BLaER1 treated with 17β-estradiol and CSF1 and Interleukin-3, amounts not matched to agents 10 nM and 100 nM (cell line): ENCODE measurements around the gene CAMKMT.

Source experiments
- H3K27ac ChIP-seq, 11 experiments: shearing (Covaris generic); formaldehyde crosslinking; 2 replicates each; pipeline ENCODE4 v1.8.1; 2022
- H3K27me3 ChIP-seq, 11 experiments: shearing (Covaris generic); formaldehyde crosslinking; 2 replicates each; pipeline ENCODE4 v1.8.1; 2022
- H3K36me3 ChIP-seq, 11 experiments: shearing (Covaris generic); formaldehyde crosslinking; 2 replicates each; pipeline ENCODE4 v1.8.1; 2022
- H3K4me1 ChIP-seq, 10 experiments: shearing (Covaris generic); formaldehyde crosslinking; 2 replicates each; pipeline ENCODE4 v1.8.1; 2022
- H3K4me2 ChIP-seq, 11 experiments: shearing (Covaris generic); formaldehyde crosslinking; 2 replicates each; pipeline ENCODE4 v1.8.1; 2022
- H3K4me3 ChIP-seq, 10 experiments: shearing (Covaris generic); formaldehyde crosslinking; 2 replicates each; pipeline ENCODE4 v1.8.1; 2022
- H3K9ac ChIP-seq, 11 experiments: shearing (Covaris generic); formaldehyde crosslinking; 2 replicates each; pipeline ENCODE4 v1.8.1; 2022
- H3K9me3 ChIP-seq, 11 experiments: shearing (Covaris generic); formaldehyde crosslinking; replicated peaks in 1 of 11; 2 replicates each; pipeline ENCODE4 v1.8.1; 2022
- H4K20me1 ChIP-seq, 11 experiments: shearing (Covaris generic); formaldehyde crosslinking; 2 replicates each; pipeline ENCODE4 v1.8.1; 2022
- Cebpa-rat ChIP-seq, 11 experiments: shearing (Covaris generic); IDR thresholded peaks; 2 replicates each; pipeline ENCODE4 v1.8.1; 2022

Gene CAMKMT

DNA sequence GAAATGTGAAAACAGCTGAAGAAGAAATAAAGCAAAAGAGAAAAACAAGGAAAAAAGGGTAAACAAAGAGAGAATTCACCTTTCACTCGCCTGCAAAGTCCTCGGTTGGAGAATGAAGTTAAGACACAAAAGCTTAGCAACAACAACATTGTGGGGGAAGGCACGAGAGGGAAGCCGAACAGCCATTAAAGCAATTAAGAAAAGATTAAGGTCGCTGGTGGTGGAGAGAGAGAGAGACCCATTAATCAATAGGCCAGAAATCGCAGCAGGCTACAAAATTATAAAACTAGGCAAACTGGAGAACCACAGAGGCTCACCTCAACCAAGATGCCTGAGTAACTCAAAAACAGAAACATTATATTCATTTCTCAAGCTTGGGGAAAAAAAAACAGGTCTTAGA is 459.8 kb downstream of the CAMKMT start:
- H3K9ac ChIP-seq, result no peak overlapping the region
- no peak overlapping the region for H3K4me2 ChIP-seq
- H3K4me3 ChIP-seq, result no peak overlapping the region
- H3K27ac ChIP-seq, result no peak overlapping the region
- no peaks in the 10 kb centered on the region for H3K36me3 ChIP-seq
- TF ChIP-seq Cebpa-rat (IDR thresholded peaks at IDR 0.05), result no peak
- H4K20me1 ChIP-seq, result no peaks in the 10 kb centered on the region
- H3K4me1 ChIP-seq, result peaks cover 0 to 25% (median 22%) of the 10 kb centered on the region in 10 experiments; a peak in 16 of 20 replicates
- no peaks in the 10 kb centered on the region for H3K27me3 ChIP-seq
- no peaks in the 10 kb centered on the region for H3K9me3 ChIP-seq

DNA sequence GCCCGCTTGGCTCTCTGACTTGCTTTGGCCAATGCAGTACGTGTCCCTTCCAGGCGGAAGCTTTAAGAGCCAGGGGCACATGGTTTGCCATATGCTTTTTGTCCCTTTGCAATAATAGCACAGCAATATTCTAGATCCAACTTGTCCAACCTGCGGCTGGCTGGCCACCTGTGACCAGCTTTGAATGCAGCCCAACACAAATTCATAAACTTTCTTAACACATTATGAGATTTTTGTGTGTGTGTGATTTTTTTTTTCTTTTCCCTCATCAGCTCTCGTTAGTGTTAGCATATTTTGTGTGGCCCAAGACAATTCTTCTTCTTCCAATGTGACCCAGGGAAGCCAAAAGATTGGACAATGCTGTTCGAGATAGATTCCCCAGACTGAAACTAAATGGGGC is 460.4 kb downstream of the CAMKMT start:
- Histone ChIP-seq H3K9me3 (no peaks in the 10 kb centered on the region), H3K4me3 (no peak overlapping the region), H3K27me3 (no peaks in the 10 kb centered on the region), H4K20me1 (no peaks in the 10 kb centered on the region), H3K4me1 (peaks cover 0 to 29% (median 24%) of the 10 kb centered on the region in 10 experiments; a peak in 16 of 20 replicates), H3K36me3 (no peaks in the 10 kb centered on the region), H3K27ac (no peak overlapping the region), H3K9ac (no peak overlapping the region), H3K4me2 (no peak overlapping the region)
- no peak for TF ChIP-seq Cebpa-rat (IDR thresholded peaks at IDR 0.05)
